HUDEP-2 (cell line): Measurements from ENCODE around the gene TSSC4.

Experiments used
- DNase-seq, 76 experiments: peaks; one replicate each; lab custom pipeline; 2025; ENCODE audit not compliant: unreplicated experiment in 76 of 76; lab: John Stamatoyannopoulos, UW

The TSSC4 gene

DNA sequence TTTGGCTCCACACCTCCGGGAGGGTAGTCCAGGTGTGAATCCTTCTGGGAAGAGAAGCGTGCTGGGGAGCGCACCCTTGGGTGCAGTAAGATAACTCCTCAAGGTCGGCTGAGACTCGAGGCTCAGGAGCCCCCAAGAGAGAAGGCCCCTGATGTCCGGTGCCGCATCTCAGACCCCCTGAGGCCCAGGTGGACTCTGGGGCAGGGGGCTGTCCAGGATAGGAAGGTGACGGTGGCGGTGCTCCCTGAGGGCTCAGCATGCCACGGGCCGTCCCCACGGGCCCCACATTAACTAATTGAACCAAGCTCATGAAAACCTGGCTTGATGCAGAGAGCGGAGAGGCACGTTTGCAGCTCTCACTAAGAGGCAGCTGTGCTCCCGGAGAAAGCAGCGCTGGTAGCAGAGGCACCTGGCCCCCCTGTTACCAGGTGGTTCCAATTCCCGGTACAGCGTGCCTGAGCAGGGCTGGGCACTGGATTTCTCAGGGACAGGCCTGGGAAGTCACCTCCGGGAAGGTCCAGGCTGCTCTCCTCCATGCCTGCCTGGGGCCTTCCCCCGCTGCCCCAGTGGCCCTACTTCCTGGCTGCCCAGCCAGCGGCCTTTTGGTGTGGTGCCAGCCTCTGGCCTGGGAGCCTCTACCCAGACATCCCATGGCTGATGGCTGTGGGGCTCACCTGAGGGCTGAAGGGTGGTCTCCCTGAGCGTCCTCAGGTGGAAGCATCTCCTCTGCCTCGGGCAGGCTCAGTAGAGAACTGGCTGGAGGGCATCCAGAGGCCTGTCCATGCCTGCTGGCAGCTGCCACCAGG lies 45.4 kb downstream of the TSSC4 start:
- DNase-seq = no peak

GRCh38 chr11:2446590-2447252 lies 46.2 kb downstream of the TSSC4 start:
- DNase-seq = no peak

DNA sequence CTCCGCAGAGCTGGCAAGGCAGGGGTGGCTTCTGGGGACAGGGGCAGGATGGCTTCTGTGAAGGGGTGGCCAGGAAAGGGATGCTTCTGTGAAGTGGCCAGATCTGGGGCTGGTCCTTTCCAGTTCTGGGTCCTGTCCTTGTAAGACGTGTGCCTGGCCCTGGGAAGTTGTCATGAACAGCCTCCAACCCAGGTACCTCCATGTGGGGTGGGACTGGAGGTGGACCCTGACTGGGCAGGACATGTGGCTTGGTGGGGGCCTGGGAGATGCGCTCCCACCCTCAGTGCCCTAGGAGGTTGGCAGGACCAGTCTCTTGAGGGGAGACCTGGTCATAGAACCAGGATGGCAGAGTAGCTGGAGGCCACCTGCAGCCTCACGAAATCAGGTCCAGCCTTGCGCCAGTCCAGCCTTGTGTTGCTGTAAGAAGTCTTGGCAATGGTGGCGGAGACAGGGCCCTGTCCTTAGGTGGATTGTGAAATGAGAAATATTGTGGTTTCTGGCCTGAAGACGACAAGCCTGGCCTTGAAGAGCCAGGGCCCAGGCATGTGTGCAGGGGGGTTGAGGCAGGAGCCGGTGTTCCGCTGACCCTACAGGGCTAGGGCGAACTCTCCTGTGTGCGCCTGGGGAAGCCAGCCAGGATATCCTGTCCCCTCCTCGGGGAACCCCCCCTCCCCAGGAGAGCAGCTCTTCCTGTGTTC lies 46.9 kb downstream of the TSSC4 start:
- DNase-seq = no peak

- no peak for DNase-seq
Observed at GRCh38 chr11:2447951-2448650, 47.6 kb downstream of the TSSC4 start.

DNA sequence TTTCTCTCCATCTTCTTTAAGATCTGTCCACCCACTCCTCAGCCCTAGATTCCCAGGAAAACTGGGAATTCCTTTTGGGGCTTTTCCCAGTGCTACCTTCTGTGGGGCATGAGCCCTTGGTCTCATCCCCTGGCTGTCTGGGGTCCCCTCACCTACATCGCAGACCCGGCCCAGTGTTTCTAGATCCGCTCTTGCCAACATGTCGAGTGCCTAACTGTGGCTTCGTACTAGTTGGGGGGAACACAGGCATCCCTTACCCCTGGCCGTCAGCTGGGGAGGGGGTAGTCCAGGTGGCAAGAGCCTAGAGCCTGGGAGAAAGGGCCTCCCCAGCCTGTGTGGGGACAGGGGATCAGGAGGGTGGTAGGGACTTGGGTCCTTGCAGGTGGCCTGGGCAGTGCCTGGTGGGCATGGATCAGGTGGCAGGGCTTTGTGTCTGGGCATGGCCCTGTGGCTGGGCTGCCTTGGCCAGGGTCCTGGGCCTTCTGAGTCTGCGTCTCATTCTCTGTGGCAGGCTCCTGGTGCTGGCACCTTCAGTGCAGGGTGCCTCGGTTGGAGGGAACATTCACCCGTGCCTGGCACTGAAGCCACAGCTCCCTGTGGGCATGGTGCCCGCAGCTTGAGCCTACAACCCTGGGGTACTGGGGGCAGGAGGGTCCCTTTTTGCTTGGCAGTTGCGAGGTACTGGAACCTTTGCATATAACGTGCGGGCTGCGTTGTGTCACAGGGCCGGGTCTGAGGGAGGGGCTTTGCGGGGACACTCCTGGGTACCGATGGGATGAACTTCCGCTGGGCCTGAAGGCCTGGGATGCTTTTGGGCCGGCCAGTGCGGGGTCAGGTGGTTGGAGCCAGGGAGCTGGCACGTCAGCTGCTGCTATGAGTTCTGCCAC lies 48.4 kb downstream of the TSSC4 start:
- no peak for DNase-seq

DNA sequence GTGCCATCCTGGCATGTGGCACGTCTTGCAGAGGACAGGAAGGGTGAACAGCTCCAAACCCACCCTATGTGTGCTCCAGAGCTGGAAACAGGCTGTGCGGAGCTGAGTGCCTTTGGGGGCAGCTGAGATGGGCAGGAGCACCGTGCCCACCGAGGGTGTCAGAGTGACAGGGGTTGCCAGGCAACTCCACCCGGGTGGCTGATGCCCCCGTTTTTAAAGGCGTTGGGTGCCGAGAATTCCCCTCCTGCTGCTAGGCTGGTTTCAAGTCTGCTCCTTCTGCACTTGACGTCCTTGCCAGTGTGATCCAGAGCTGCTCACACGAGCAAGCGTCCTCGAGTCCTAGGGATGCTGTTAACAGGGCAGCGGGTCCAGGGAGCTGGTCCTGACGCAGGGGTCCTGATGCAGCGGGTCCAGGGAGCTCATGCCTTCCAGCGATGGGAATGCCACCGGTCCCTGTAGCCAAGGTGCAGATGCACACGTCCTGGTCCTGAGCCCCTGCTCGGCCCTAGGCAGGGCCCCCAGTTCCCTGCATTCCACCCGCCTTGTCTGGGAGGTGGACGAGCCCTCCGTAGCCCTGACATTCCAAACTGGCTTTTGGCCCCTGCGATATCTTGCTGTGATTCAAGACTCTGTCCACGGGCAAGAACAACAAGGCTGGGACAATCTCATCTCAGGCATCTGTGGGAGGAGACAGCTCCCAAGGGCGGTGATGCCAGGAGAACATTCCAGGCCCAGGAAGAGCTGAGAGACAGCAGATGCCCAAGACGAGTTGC lies 49.2 kb downstream of the TSSC4 start:
- DNase-seq = no peak

DNA sequence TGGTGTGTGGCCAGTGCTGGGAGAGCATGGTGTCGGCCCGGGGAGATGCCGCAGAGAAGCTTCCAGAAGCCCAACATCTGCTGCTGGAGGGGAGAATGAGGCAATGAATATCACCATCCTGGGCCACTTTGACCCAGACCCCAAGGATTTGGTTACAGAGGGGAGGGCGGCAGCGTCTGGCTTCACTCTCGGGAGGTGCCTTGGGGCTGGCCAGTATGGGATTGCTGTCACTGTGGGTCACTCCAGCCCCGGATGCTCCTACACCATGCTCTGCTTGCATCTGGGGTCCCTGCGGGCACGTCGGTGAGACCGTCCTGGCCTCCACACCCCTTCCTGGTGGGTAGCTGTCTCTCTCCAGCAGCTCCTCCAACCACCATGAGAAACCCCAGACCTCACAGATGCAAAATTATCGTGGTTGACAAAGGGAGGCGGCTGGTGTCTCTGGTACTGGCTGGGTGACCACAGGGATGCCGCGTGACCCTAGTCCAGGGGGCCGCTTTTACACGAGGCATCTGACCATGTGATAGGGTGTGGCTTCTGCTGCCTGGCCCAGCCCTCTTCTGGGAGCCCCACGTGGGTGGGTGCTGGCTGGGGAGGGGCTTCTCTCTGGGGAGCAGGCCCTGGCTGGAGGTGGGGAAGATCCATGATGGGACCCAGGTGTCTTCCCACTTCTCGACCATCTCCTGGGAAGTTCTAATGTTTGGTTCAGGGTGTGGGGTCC lies 49.9 kb downstream of the TSSC4 start:
- no peak for DNase-seq

DNA sequence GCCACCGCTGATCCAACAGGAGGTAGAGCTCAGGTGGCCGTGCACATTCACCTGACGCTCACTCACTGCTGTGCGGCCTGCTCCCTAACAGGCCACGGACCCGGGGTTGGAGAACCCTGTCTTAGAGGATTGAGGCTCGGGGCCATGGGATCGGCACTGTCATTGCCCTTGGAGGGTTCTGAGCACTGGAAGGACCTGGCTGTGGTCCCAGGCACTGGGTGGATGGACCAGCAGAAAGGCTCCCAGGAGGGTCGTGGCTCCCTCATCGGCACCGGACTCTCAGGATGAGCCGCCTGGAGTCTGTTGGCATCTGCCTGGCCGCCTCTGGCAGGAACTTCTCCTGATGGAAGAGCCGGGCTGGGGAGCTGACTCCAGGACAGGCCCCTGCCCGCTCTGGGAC lies 50.8 kb downstream of the TSSC4 start:
- DNase-seq = no peak

GRCh38 chr11:2451916-2452315 lies 51.4 kb downstream of the TSSC4 start:
- no peak for DNase-seq

- no peak for DNase-seq
Observed at GRCh38 chr11:2452321-2453012, 51.9 kb downstream of the TSSC4 start.

- no peak for DNase-seq
Observed at GRCh38 chr11:2453436-2453835, 52.9 kb downstream of the TSSC4 start.
